Endothelial cell of umbilical vein (primary cell): Measurements from ENCODE around the gene CEP95. TPM values are rescaled to one million over a fixed set of nuclear protein-coding genes. Genes with fewer than 3 reads are reported as not detected.

Experiments
- BruUV-seq: library from RNA; stranded (reverse); fragments of 400-500 nt; replicated peaks from 2 replicates; lab custom pipeline; 2021; lab: Mats Ljungman, UMichigan
- CTCF ChIA-PET: fragments of 300-600, 350-600 bp; sonication (Branson Sonifier 250); formaldehyde crosslinking; loops from one replicate; lab custom pipeline; 2021; ENCODE audit warnings: antibody characterized with exemption, inconsistent platforms; lab: Charles Lee
- POLR2A ChIA-PET: fragments of 300-600, 350-600 bp; sonication (Branson Sonifier 250); formaldehyde crosslinking; loops from one replicate; lab custom pipeline; 2021; ENCODE audit warnings: antibody characterized with exemption, inconsistent platforms; lab: Charles Lee
- DNase-seq: peaks from one replicate; pipeline ENCODE4 v3.0.0-alpha.2; 2011; ENCODE audit warnings: low read depth, low spot score
- FAIRE-seq: peaks from 2 replicates; lab custom pipeline; 2011; peaks lifted over from hg19 to GRCh38; lab: Jason Lieb, UNC
- H2AFZ ChIP-seq: 2 replicates; pipeline ENCODE4 v1.6.0; 2012; ENCODE audit warnings: low read depth, low read length, control low read depth, inconsistent platforms
- H3K27ac ChIP-seq: 2 replicates; pipeline ENCODE4 v1.5.1; 2011; ENCODE audit warnings: low read depth, mild to moderate bottlenecking, control low read depth, low read length, moderate library complexity; ENCODE audit not compliant: insufficient read depth
- H3K27me3 ChIP-seq, 2 experiments: 2 replicates each; pipeline versions ENCODE4 v1.6.0 to v1.6.1; 2011; ENCODE audit warnings: low read length in 2 of 2, mixed read lengths in 1 of 2; ENCODE audit not compliant: control insufficient read depth in 2 of 2, insufficient read depth in 2 of 2
- H3K36me3 ChIP-seq, 2 experiments: 2 replicates in 1 of 2; 3 replicates in 1 of 2; pipeline ENCODE4 v1.5.1; 2011; ENCODE audit warnings: low read length in 2 of 2, mild to moderate bottlenecking in 1 of 2, moderate library complexity in 1 of 2; ENCODE audit not compliant: control insufficient read depth in 2 of 2, insufficient read depth in 2 of 2; ENCODE audit errors: extremely low read depth in 1 of 2
- H3K4me1 ChIP-seq: 3 replicates; pipeline ENCODE4 v1.5.1; 2011; ENCODE audit warnings: mild to moderate bottlenecking, low read length; ENCODE audit not compliant: control insufficient read depth, insufficient read depth; ENCODE audit errors: extremely low read depth
- H3K4me2 ChIP-seq: 2 replicates; pipeline ENCODE4 v1.6.1; 2011; ENCODE audit warnings: low read length, control low read depth, mixed read lengths; ENCODE audit not compliant: insufficient read depth
- H3K4me3 ChIP-seq, 3 experiments: fragments of 200-600 bp in 1 of 3; sonication (generic), shearing (Covaris generic) in 1 of 3; replicated peaks in 1 of 3; 2 replicates each; pipeline ENCODE4 v1.5.1; 2011 to 2016; ENCODE audit warnings: control low read depth in 3 of 3, low read length in 3 of 3, mild to moderate bottlenecking in 2 of 3, inconsistent platforms in 1 of 3, low read depth in 1 of 3, moderate library complexity in 1 of 3; ENCODE audit not compliant: insufficient read depth in 1 of 3
- H3K79me2 ChIP-seq: 2 replicates; pipeline ENCODE4 v1.6.0; 2012; ENCODE audit warnings: low read length, inconsistent platforms; ENCODE audit not compliant: control insufficient read depth, insufficient read depth
- H3K9ac ChIP-seq: replicated peaks from 2 replicates; pipeline ENCODE3; 2011; ENCODE audit warnings: low read length, control low read depth; ENCODE audit not compliant: insufficient read depth; ENCODE audit errors: extremely low read depth
- H3K9me1 ChIP-seq: replicated peaks from 3 replicates; pipeline ENCODE4 v1.6.0; 2011; ENCODE audit warnings: mild to moderate bottlenecking, low read length; ENCODE audit not compliant: control insufficient read depth, insufficient read depth; ENCODE audit errors: extremely low read depth
- H3K9me3 ChIP-seq: replicated peaks from 2 replicates; pipeline ENCODE4 v1.5.1; 2012; ENCODE audit warnings: low read length, inconsistent platforms; ENCODE audit not compliant: control insufficient read depth, insufficient read depth
- H4K20me1 ChIP-seq: replicated peaks from 2 replicates; pipeline ENCODE3; 2011; ENCODE audit warnings: mild to moderate bottlenecking, low read length; ENCODE audit not compliant: control insufficient read depth, insufficient read depth; ENCODE audit errors: extremely low read depth
- CTCF ChIP-seq, 2 donors: IDR thresholded peaks; 1 replicate in 1 of 2; 2 replicates in 1 of 2; pipeline ENCODE4 v1.5.1; 2011; ENCODE audit warnings: low read length in 2 of 2, mild to moderate bottlenecking in 2 of 2, moderate library complexity in 2 of 2, control low read depth in 1 of 2, inconsistent platforms in 1 of 2, low read depth in 1 of 2; ENCODE audit not compliant: insufficient read depth in 1 of 2; ENCODE audit errors: extremely low read depth in 1 of 2
- EZH2 ChIP-seq: IDR thresholded peaks from 2 replicates; pipeline ENCODE4 v1.6.1; 2012; ENCODE audit warnings: borderline replicate concordance, low read depth, mild to moderate bottlenecking, moderate library complexity, low read length, inconsistent platforms; ENCODE audit not compliant: severe bottlenecking
- FOS ChIP-seq: IDR thresholded peaks from 2 replicates; pipeline ENCODE4 v1.6.1; 2011; ENCODE audit warnings: mild to moderate bottlenecking, low read length, moderate library complexity, borderline replicate concordance; ENCODE audit not compliant: insufficient read depth
- GATA2 ChIP-seq: IDR thresholded peaks from 2 replicates; pipeline ENCODE4 v1.7.0; 2011; ENCODE audit warnings: low read depth, mild to moderate bottlenecking, moderate library complexity, mixed read lengths, low read length; ENCODE audit not compliant: insufficient read length, insufficient read depth
- JUN ChIP-seq: IDR thresholded peaks from 2 replicates; pipeline ENCODE4 v1.6.1; 2011; ENCODE audit warnings: borderline replicate concordance, low read depth; ENCODE audit not compliant: insufficient read length, insufficient read depth
- MAX ChIP-seq: IDR thresholded peaks from 2 replicates; pipeline ENCODE4 v1.6.1; 2011; ENCODE audit not compliant: insufficient read depth, insufficient read length
- MYC ChIP-seq: IDR thresholded peaks from one replicate; pipeline ENCODE4 v1.6.1; 2011; ENCODE audit warnings: mild to moderate bottlenecking, low read depth, low read length
- POLR2A ChIP-seq: IDR thresholded peaks from 2 replicates; pipeline ENCODE4 v1.6.1; 2012; ENCODE audit warnings: low read depth, mild to moderate bottlenecking, control low read depth, low read length
- POLR2AphosphoS5 ChIP-seq: IDR thresholded peaks from 2 replicates; pipeline ENCODE4 v1.6.1; 2012; ENCODE audit warnings: low read depth, mild to moderate bottlenecking, control low read depth, low read length, moderate library complexity; ENCODE audit not compliant: insufficient read depth
- dilution Hi-C: fragments of 300-500 bp; cut with MboI; formaldehyde crosslinking; loops from one replicate; pipeline ENCODE4 v1.15.0; 2019; ENCODE audit warnings: low sequenced_read_pairs; ENCODE audit not compliant: extremely low pct_ligation_motif_present
- intact Hi-C: fragments of 100-400 bp; cut with micrococcal nuclease; formaldehyde crosslinking; loops from one replicate; pipeline ENCODE4 v1.10.0; 2022
- polyA plus RNA-seq, 4 experiments: library from polyadenylated mRNA; depleted of rRNA in 3 of 4; stranded (reverse) in 3 of 4; unstranded in 1 of 4; fragments of >200 nt; gene quantifications; 2 replicates each; pipeline versions ENCODE4 v1.2.1 to v1.2.3, GENCODE V29; 2011 to 2012; ENCODE audit warnings: missing spikeins in 1 of 4
- total RNA-seq: library from RNA; stranded (reverse); gene quantifications from 2 replicates; pipeline ENCODE4 v1.2.3, GENCODE V29; 2021

Gene CEP95
- total and polyA plus RNA-seq, 2 donors (not counting 3 experiments of a cell fraction or from before 2014, with no cell fraction given) = 14.1 to 35.5 TPM

DNA sequence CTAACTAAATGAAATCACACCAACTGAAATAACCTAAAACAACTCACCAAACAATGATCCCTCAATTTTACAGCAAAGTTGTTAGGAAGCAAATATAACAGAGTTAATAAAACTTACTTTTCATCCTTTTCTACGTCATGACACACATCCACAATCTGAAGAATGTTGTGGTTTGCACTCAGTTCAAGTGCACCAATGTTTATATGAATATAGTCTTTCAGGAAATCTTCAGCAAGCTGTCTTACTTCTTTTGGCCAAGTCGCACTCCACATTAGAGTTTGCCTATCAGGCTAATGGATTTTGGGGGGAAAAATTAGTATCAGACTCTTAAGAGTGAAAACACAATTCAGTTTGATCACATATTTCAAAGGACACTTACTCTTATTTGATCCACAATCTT, 4.0 kb upstream of the CEP95 start:
- dilution Hi-C loops = no loop called here
- POLR2A ChIA-PET = no interaction called here

DNA sequence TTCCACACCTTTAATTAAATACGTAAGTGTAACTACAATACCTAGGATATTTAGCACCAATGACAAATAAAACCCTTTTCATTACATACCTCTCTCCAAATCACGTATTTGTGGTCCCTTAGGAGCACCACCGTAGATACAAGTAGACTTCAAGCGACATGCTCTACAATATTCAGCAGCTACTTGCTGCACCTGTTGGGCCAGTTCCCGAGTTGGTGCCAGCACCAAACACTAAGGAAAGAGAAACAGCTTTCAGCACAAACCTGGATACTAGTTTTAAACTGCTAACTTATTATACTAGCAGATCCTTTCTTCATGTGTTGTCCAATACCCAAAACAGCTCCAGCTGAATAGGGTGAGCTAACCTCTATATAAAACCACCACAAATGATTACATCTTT, 3.4 kb upstream of the CEP95 start:
- no peak for DNase-seq
- H3K27me3 ChIP-seq = no peaks in the 10 kb centered on the region
- no peak for FAIRE-seq
- peak overlapping the region in 1 of 3 experiments; percentile 84 for H3K4me3 ChIP-seq
- CTCF ChIA-PET = no interaction called here
- BruUV-seq = no TSS peak
- intact Hi-C loops (loop anchor here (10.0 kb wide), 1 partner anchor 241 kb away; no protein-coding TSS in a partner anchor), dilution Hi-C loops (no loop called here)
- H3K36me3 ChIP-seq = peaks cover 42 to 61% of the 10 kb centered on the region in 2 experiments
- peaks cover 61% of the 10 kb centered on the region for H3K4me1 ChIP-seq
- POLR2A ChIA-PET = no interaction called here
- TF ChIP-seq JUN (no peak), CTCF (IDR thresholded peaks at IDR 0.05; ENCODE audit: extremely low read depth in 1 of 2, insufficient read depth in 1 of 2, low read depth in 1 of 2, low read length in 2 of 2) (no peak), MAX (no peak), MYC (no peak), EZH2 (no peak), GATA2 (no peak), FOS (no peak), POLR2A (no peak), POLR2AphosphoS5 (no peak)
- H3K4me2 ChIP-seq = peak overlapping the region; percentile 95
- no peak overlapping the region for H3K27ac ChIP-seq
- peaks cover 79% of the 10 kb centered on the region for H3K79me2 ChIP-seq
- no peak overlapping the region for H3K9ac ChIP-seq
- H2AFZ ChIP-seq = no peak overlapping the region
- no peaks in the 10 kb centered on the region for H3K9me3 ChIP-seq
- H3K9me1 ChIP-seq = no peaks in the 10 kb centered on the region
- H4K20me1 ChIP-seq = peaks cover 41% of the 10 kb centered on the region

More for the DNA sequence above, 4.0 kb upstream of the CEP95 start:
- peaks cover 60% of the 10 kb centered on the region for H3K4me1 ChIP-seq
- H3K27me3 ChIP-seq = no peaks in the 10 kb centered on the region
- no peaks in the 10 kb centered on the region for H3K9me3 ChIP-seq
- no peak overlapping the region for H2AFZ ChIP-seq
- TF ChIP-seq POLR2AphosphoS5 (no peak), POLR2A (peak; percentile 50)
- H3K27ac ChIP-seq = no peak overlapping the region
- H4K20me1 ChIP-seq = peaks cover 41% of the 10 kb centered on the region
- H3K4me3 ChIP-seq = no peak overlapping the region
- peaks cover 44 to 66% of the 10 kb centered on the region in 2 experiments for H3K36me3 ChIP-seq
- H3K4me2 ChIP-seq = peak overlapping the region; percentile 95
- peaks cover 74% of the 10 kb centered on the region for H3K79me2 ChIP-seq
- FAIRE-seq = no peak
- no TSS peak for BruUV-seq
- no peak for DNase-seq
- no peaks in the 10 kb centered on the region for H3K9me1 ChIP-seq
- no peak overlapping the region for H3K9ac ChIP-seq
- CTCF ChIA-PET = no interaction called here
- intact Hi-C loops = loop anchor here (10.0 kb wide), 1 partner anchor 242 kb away; no protein-coding TSS in a partner anchor
